CD8-positive, alpha-beta memory T cell (primary cell): ENCODE data around the gene BCL6B. TPM values are rescaled to one million over a fixed set of nuclear protein-coding genes. Genes with fewer than 3 reads are reported as not detected.
"Not testable (repeated sequence)": the region's sequence is repeated elsewhere in the genome, so short reads cannot be mapped to it uniquely, and the experiment has no call there.

Experiments used
- CTCF ChIA-PET: fragments of 350-600 bp; sonication (Branson Sonifier 250); formaldehyde crosslinking; loops from one replicate; lab custom pipeline; 2021; ENCODE audit warnings: antibody characterized with exemption; lab: Charles Lee
- POLR2A ChIA-PET: fragments of 350-600 bp; sonication (Branson Sonifier 250); formaldehyde crosslinking; loops from one replicate; lab custom pipeline; 2021; ENCODE audit warnings: antibody characterized with exemption; lab: Charles Lee
- DNase-seq, 5 donors: peaks; one replicate each; pipeline versions ENCODE4 v3.0.0 to v3.0.0-alpha.2; 2020 to 2022; ENCODE audit warnings: mixed read lengths in 1 of 5
- H3K27ac ChIP-seq: one replicate; pipeline ENCODE4 v1.7.0; 2013; ENCODE audit warnings: low read depth, mild to moderate bottlenecking, low read length, moderate library complexity
- H3K27me3 ChIP-seq: 2 replicates; pipeline ENCODE4 v1.7.0; 2013; ENCODE audit warnings: low read length, mild to moderate bottlenecking; ENCODE audit not compliant: insufficient read depth, poor library complexity, severe bottlenecking
- H3K36me3 ChIP-seq: 2 replicates; pipeline ENCODE4 v1.7.0; 2013; ENCODE audit warnings: mild to moderate bottlenecking, low read length, moderate library complexity; ENCODE audit not compliant: insufficient read depth
- H3K4me1 ChIP-seq: 2 replicates; pipeline ENCODE4 v1.7.0; 2013; ENCODE audit warnings: mild to moderate bottlenecking, low read length, moderate library complexity; ENCODE audit not compliant: insufficient read depth
- H3K4me3 ChIP-seq: 2 replicates; pipeline ENCODE4 v1.7.0; 2013; ENCODE audit warnings: mild to moderate bottlenecking, low read length
- H3K9me3 ChIP-seq: 2 replicates; pipeline ENCODE4 v1.7.0; 2013; ENCODE audit warnings: mild to moderate bottlenecking, low read length
- H3K27ac Mint-ChIP-seq, 8 donors: one replicate each; pipeline ENCODE4 v1.8.0; 2020 to 2021; ENCODE audit warnings: mixed read lengths in 8 of 8, mild to moderate bottlenecking in 6 of 8, inconsistent platforms in 3 of 8, moderate library complexity in 3 of 8
- H3K27me3 Mint-ChIP-seq, 2 donors: one replicate each; pipeline ENCODE4 v1.8.0; 2020 to 2021; ENCODE audit warnings: mixed read lengths in 2 of 2, mild to moderate bottlenecking in 1 of 2, moderate library complexity in 1 of 2
- H3K36me3 Mint-ChIP-seq, 3 donors: one replicate each; pipeline ENCODE4 v1.8.0; 2020 to 2021; ENCODE audit warnings: mixed read lengths in 3 of 3, inconsistent platforms in 1 of 3, mild to moderate bottlenecking in 1 of 3
- H3K4me1 Mint-ChIP-seq, 3 donors: one replicate each; pipeline ENCODE4 v1.8.0; 2020 to 2021; ENCODE audit warnings: mixed read lengths in 3 of 3, inconsistent platforms in 1 of 3, mild to moderate bottlenecking in 1 of 3
- H3K4me3 Mint-ChIP-seq, 7 donors: one replicate each; pipeline ENCODE4 v1.8.0; 2020 to 2021; ENCODE audit warnings: mixed read lengths in 7 of 7, mild to moderate bottlenecking in 6 of 7, moderate library complexity in 4 of 7, inconsistent platforms in 2 of 7
- H3K9me3 Mint-ChIP-seq, 5 donors: one replicate each; pipeline ENCODE4 v1.8.0; 2020 to 2022; ENCODE audit warnings: mixed read lengths in 5 of 5, mild to moderate bottlenecking in 3 of 5, moderate library complexity in 2 of 5, inconsistent platforms in 1 of 5
- polyA plus RNA-seq: library from polyadenylated mRNA; unstranded; fragments of 300-500 nt; fragmentation: Illumina TruSeq; gene quantifications from one replicate; pipeline ENCODE4 v1.2.3, GENCODE V29; 2021
- total RNA-seq, 2 experiments: library from RNA; stranded (reverse); gene quantifications; one replicate each; pipeline ENCODE4 v1.2.3, GENCODE V29; 2021

The BCL6B gene
- total and polyA plus RNA-seq, 3 experiments from 2014 or later, result 0.09 to 0.59 (median 0.24) TPM

DNA sequence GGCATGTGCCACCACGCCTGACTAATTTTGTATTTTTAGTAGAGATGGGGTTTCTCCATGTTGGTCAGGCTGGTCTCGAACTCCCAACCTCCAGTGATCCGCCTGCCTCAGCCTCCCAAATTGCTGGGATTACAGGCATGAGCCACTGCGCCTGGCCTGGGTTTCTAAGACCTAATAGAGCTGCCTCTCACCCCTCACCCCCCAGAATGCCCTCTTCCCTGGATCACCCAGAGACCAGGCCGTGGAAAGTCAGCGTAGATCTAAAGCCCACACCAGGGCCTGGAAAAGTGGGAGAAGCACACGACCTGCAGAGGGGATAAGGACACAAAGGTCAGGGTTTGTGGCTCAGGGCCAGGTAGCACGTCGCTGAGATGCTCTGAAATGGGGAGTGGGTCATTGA is 27.7 kb downstream of the BCL6B start:
- H3K27me3 Mint-ChIP-seq, H3K36me3 ChIP-seq, H3K9me3 Mint-ChIP-seq, DNase-seq, H3K27ac ChIP-seq, POLR2A ChIA-PET, H3K36me3 Mint-ChIP-seq, H3K9me3 ChIP-seq, H3K4me3 Mint-ChIP-seq, H3K4me3 ChIP-seq, H3K27me3 ChIP-seq: not testable (repeated sequence)
- CTCF ChIA-PET, result interaction anchor here (0.6 to 7.0 kb wide), 5 partner anchors 74 to 308 kb away, joined by 3 to 101 read pairs (median 6); no protein-coding TSS in a partner anchor
- peak overlapping the region in 2 of 8 donors; percentile 5 to 54 for H3K27ac Mint-ChIP-seq
- H3K4me1 ChIP-seq, result peaks cover 18% of the 10 kb centered on the region
- H3K4me1 Mint-ChIP-seq, result peaks cover 21 to 27% (median 24%) of the 10 kb centered on the region in 3 donors

DNA sequence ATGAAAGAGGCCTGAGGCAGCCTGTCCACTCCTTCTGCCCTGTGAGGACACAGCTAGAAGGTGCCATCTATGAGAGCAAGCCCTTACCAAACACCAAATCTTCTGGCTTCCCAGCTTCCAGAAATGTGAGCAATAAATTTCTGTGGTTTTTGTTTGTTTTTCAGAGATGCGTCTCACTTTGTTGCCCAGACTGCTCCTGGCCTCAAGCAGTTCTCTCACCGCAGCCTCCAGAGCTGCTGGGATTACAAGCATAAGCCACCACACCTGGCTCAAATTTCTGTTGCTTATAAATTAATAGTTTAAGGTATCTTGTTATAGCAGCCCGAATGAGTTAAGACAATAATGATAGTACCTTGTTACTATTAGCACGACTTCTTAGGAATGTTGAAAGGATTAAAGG is 33.5 kb downstream of the BCL6B start:
- H3K36me3 ChIP-seq, result no peaks in the 10 kb centered on the region
- H3K4me1 Mint-ChIP-seq, result peaks cover 0 to 4% (median 3%) of the 10 kb centered on the region in 3 donors
- no peaks in the 10 kb centered on the region for H3K4me1 ChIP-seq
- peaks cover 6% of the 10 kb centered on the region in 2 donors for H3K27me3 Mint-ChIP-seq
- no peak overlapping the region for H3K4me3 Mint-ChIP-seq
- no peaks in the 10 kb centered on the region for H3K27me3 ChIP-seq
- H3K36me3 Mint-ChIP-seq, result no peaks in the 10 kb centered on the region
- H3K4me3 ChIP-seq, result no peak overlapping the region
- no peaks in the 10 kb centered on the region for H3K9me3 ChIP-seq
- no peak overlapping the region for H3K27ac ChIP-seq
- no peaks in the 10 kb centered on the region for H3K9me3 Mint-ChIP-seq
- ChIA-PET POLR2A (interaction anchor here (0.7 kb wide), 1 partner anchor 26 kb away, joined by 3 read pairs; no protein-coding TSS in a partner anchor), CTCF (interaction anchor here (1.6 kb wide), 1 partner anchor 11 kb away, joined by 5 read pairs; no protein-coding TSS in a partner anchor)
- H3K27ac Mint-ChIP-seq, result peak overlapping the region in 1 of 8 donors; percentile 54
- no peak for DNase-seq

DNA sequence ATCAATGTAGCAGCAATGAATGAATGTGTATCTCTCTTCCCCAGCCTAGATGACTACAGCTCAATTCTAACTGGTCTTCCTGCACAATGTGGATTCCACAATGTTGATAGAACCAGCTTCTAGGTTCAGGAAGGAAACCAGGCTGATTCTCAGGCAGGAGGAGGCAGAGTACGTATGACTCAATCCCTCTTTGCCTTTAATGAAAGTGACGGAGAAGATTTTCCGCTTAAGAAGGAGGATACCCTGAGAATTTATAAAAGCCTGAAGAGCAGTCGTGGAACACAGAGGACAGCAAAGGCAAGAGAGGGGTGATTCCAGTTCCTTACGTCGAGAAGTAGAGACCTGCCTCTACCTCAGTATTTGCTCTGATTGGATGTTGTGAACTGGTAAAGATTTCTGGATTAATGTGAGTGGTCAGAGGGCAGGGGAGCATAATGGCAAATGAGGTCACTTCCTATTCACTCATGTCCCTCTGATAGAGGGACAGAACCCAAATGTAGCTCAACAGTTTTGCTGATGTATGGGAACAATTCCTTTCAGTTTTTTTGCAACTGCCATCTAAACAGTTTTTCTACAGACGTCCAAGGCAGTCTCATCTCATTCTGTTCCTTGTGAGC is 36.1 kb downstream of the BCL6B start:
- Histone ChIP-seq H3K4me3 (no peak overlapping the region), H3K36me3 (no peaks in the 10 kb centered on the region), H3K9me3 (no peaks in the 10 kb centered on the region), H3K27ac (no peak overlapping the region), H3K4me1 (no peaks in the 10 kb centered on the region), H3K27me3 (peaks cover 5% of the 10 kb centered on the region)
- Mint-ChIP-seq H3K4me3 (no peak overlapping the region), H3K27ac (no peak overlapping the region), H3K4me1 (no peaks in the 10 kb centered on the region), H3K36me3 (no peaks in the 10 kb centered on the region), H3K27me3 (peaks cover 9 to 20% of the 10 kb centered on the region in 2 donors), H3K9me3 (no peaks in the 10 kb centered on the region)
- POLR2A ChIA-PET, result no interaction called here
- no peak for DNase-seq
- CTCF ChIA-PET, result interaction anchor here (1.1 kb wide), 1 partner anchor 75 kb away, joined by 4 read pairs; no protein-coding TSS in a partner anchor

DNA sequence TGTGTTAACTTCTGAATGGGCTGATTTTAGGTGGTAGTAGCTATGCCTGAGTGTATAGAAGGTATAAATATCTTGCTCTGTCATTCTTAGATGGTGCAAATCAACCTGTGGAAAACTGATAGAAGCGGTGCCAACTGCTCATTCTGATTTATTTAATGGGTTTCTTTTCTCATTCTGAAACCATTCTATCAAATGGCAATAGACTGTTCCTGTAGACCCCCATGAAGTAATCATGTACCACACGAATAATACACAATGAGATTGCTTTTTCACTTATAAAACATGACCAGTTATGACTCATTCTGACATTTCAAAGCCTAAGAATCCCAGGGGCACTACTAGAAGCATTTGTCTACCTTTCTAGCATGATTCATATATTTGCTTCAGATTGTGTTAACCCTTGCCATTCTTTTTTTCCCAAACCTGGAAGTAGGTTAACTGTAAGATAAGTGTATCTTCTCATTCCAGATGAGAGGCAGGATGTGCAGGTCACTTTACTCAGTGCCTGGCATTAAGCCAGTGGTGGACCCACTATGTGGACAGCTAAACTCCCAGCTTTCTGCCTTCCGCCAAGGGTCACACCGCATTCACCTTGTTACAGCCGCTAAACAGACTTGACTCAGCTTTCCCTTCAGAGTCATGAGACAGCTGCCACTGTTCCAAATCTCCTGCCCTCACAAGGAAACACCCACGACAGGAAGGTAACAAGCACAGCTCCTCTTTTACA is 37.5 kb downstream of the BCL6B start:
- Histone ChIP-seq H3K4me1 (no peaks in the 10 kb centered on the region), H3K27ac (no peak overlapping the region), H3K36me3 (no peaks in the 10 kb centered on the region), H3K9me3 (no peaks in the 10 kb centered on the region), H3K4me3 (no peak overlapping the region), H3K27me3 (peaks cover 5% of the 10 kb centered on the region)
- no peak for DNase-seq
- ChIA-PET CTCF (no interaction called here), POLR2A (no interaction called here)
- no peaks in the 10 kb centered on the region for H3K36me3 Mint-ChIP-seq
- no peaks in the 10 kb centered on the region for H3K4me1 Mint-ChIP-seq
- no peak overlapping the region for H3K4me3 Mint-ChIP-seq
- H3K9me3 Mint-ChIP-seq, result no peaks in the 10 kb centered on the region
- H3K27ac Mint-ChIP-seq, result no peak overlapping the region
- H3K27me3 Mint-ChIP-seq, result peaks cover 14 to 28% of the 10 kb centered on the region in 2 donors

DNA sequence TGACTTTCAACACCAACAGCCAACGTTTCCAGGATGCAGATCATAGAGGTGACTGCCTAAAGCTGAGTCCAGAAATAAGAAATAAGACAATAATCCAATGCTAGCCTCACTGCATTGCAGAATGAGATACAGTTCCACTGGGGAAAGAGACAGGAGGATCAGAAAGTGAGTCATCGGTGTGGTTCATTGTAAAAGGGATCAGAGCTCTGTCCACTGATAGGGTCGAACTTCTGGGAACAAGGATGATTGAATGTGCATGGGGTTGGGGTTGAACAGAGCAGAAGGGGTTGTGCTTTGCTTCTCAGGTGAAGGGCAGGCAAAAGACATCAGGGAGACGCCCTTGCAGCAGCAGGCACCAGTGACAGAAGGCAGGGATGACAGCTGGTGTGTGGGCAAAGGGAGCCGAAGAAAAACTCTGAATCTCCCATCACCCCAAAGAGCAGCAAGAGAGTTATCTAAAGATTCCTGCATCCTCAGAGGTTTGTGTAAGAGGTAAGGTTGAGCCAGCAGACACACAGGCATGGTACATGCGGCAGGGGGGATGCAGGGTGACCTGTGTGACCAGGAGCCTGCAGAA is 40.8 kb downstream of the BCL6B start:
- Mint-ChIP-seq H3K4me1 (no peaks in the 10 kb centered on the region), H3K36me3 (peaks cover 0 to 16% (median 1%) of the 10 kb centered on the region in 3 donors), H3K4me3 (no peak overlapping the region), H3K27me3 (peaks cover 14 to 28% of the 10 kb centered on the region in 2 donors), H3K27ac (peak overlapping the region in 1 of 8 donors; percentile 81), H3K9me3 (peaks cover 5 to 22% (median 13%) of the 10 kb centered on the region in 5 donors)
- ChIA-PET POLR2A (no interaction called here), CTCF (interaction anchor here (0.9 kb wide), 1 partner anchor 69 kb away, joined by 3 read pairs; no protein-coding TSS in a partner anchor)
- H3K9me3 ChIP-seq, result peaks cover 2% of the 10 kb centered on the region
- no peaks in the 10 kb centered on the region for H3K36me3 ChIP-seq
- no peak overlapping the region for H3K27ac ChIP-seq
- DNase-seq, result no peak
- no peak overlapping the region for H3K4me3 ChIP-seq
- H3K27me3 ChIP-seq, result peaks cover 5% of the 10 kb centered on the region
- no peaks in the 10 kb centered on the region for H3K4me1 ChIP-seq

DNA sequence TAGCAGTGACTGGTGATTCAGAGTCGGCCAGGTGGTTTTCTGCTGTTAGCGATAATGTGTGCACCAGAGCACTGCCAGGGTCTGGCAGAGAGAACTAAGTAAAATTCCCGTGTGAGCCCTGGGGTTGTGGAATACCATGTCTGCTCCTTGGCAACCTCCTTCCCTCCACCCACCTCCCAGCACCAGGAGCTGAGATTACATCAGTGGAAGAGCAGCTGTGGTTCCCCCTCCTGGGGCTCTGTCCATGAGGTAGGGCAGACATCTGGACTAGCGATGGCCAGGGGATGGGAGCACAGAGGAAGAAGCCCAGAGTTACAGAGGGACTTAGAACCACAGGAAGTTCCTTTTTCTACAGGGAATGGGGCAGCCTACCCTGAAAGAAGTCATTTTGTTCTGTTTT is 41.4 kb downstream of the BCL6B start:
- Histone ChIP-seq H3K27ac (no peak overlapping the region), H3K27me3 (peaks cover 5% of the 10 kb centered on the region), H3K36me3 (no peaks in the 10 kb centered on the region), H3K4me3 (no peak overlapping the region), H3K4me1 (no peaks in the 10 kb centered on the region), H3K9me3 (peaks cover 8% of the 10 kb centered on the region)
- H3K27me3 Mint-ChIP-seq, result peaks cover 11 to 28% of the 10 kb centered on the region in 2 donors
- no peak overlapping the region for H3K4me3 Mint-ChIP-seq
- CTCF ChIA-PET, result interaction anchor here (0.8 to 1.3 kb wide), 2 partner anchors 12 to 232 kb away, joined by 3 to 5 read pairs; no protein-coding TSS in a partner anchor
- H3K36me3 Mint-ChIP-seq, result peaks cover 0 to 23% (median 2%) of the 10 kb centered on the region in 3 donors
- POLR2A ChIA-PET, result no interaction called here
- H3K27ac Mint-ChIP-seq, result no peak overlapping the region
- DNase-seq, result no peak
- H3K9me3 Mint-ChIP-seq, result peaks cover 11 to 28% (median 17%) of the 10 kb centered on the region in 5 donors
- H3K4me1 Mint-ChIP-seq, result no peaks in the 10 kb centered on the region

DNA sequence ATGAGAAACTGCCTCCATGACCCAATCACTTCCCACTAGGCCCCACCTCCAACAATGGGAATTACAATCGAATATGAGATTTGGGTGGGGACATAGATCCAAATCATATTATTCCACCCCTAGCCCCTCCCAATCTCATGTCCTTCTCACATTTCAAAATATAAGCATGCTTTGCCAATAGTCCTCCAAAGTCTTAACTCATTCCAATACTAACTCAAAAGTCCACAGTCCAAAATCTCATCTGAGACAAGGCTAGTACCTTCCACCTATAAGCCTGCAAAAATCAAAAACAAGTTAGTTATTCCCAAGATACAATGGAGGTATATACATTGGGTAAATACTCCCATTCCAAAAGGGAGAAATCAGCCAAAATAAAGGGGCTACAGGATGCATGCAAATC is 44.3 kb downstream of the BCL6B start:
- H3K4me3 Mint-ChIP-seq, result no peak overlapping the region
- peaks cover 0 to 24% (median 2%) of the 10 kb centered on the region in 3 donors for H3K36me3 Mint-ChIP-seq
- Histone ChIP-seq H3K27ac (no peak overlapping the region), H3K27me3 (peaks cover 5% of the 10 kb centered on the region), H3K9me3 (peaks cover 8% of the 10 kb centered on the region), H3K36me3 (no peaks in the 10 kb centered on the region), H3K4me1 (no peaks in the 10 kb centered on the region), H3K4me3 (no peak overlapping the region)
- H3K27me3 Mint-ChIP-seq, result peaks cover 7 to 15% of the 10 kb centered on the region in 2 donors
- ChIA-PET CTCF (no interaction called here), POLR2A (no interaction called here)
- peaks cover 11 to 29% (median 17%) of the 10 kb centered on the region in 5 donors for H3K9me3 Mint-ChIP-seq
- no peak for DNase-seq
- H3K4me1 Mint-ChIP-seq, result no peaks in the 10 kb centered on the region
- H3K27ac Mint-ChIP-seq, result no peak overlapping the region

DNA sequence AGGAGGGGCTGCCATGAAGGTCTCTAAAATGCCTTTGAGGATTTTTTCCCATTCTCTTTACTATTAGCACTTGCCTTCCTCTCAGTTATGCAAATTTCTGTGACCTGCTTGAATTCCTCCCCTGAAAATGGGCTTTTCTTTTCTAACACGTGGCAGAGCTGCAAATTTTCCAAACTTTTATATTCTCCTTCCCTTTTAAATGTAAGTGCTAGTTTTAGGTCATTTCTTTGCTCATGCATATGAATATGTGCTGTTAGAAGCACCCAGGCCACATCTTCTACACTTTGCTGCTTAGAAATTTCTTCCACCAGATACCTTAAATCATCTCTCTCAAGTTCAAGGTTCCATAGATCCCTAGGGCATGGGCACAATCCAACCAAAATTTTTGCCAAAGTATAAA is 45.4 kb downstream of the BCL6B start:
- CTCF ChIA-PET, result no interaction called here

More for the DNA sequence above, 45.4 kb downstream of the BCL6B start:
- Mint-ChIP-seq H3K9me3 (peaks cover 11 to 29% (median 17%) of the 10 kb centered on the region in 5 donors), H3K36me3 (peaks cover 0 to 24% (median 2%) of the 10 kb centered on the region in 3 donors), H3K27ac (no peak overlapping the region), H3K4me1 (no peaks in the 10 kb centered on the region), H3K27me3 (peaks cover 7 to 11% of the 10 kb centered on the region in 2 donors), H3K4me3 (no peak overlapping the region)
- peaks cover 4% of the 10 kb centered on the region for H3K27me3 ChIP-seq
- H3K36me3 ChIP-seq, result no peaks in the 10 kb centered on the region
- no peaks in the 10 kb centered on the region for H3K4me1 ChIP-seq
- H3K9me3 ChIP-seq, result peaks cover 8% of the 10 kb centered on the region
- DNase-seq, result no peak
- POLR2A ChIA-PET, result no interaction called here
- no peak overlapping the region for H3K27ac ChIP-seq
- no peak overlapping the region for H3K4me3 ChIP-seq
